ENCODE data around the gene MDN1. TPM values are rescaled to one million over a fixed set of nuclear protein-coding genes. Genes with fewer than 3 reads are reported as not detected.
"Not testable (repeated sequence)": the region's sequence is repeated elsewhere in the genome, so short reads cannot be mapped to it uniquely, and the experiment has no call there.

The MDN1 gene
- polyA plus RNA-seq, 4 donors: 40.4 to 45.5 (median 41.0) TPM

DNA sequence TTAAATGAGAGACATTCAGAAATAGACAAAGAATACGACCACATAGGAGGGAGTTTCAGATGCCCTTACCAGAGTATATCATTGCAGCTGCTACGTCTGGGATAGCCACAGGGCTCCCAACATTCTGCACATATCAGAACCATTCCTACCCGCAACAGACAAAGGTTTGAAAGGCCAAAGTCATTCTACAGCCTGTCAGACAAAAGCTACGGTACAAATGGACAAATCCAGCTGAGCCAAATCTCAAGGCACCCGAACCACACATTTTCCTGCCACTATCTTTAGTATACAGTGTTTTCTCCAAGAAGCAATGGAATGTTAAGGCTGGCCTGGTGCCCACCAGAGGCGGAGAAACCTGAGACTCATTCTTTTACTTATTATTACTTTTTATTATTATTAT is 150.6 kb downstream of the MDN1 start:
- DNase-seq (ENCODE audit: low read depth in 4 of 4, low spot score in 3 of 4): no peak

DNA sequence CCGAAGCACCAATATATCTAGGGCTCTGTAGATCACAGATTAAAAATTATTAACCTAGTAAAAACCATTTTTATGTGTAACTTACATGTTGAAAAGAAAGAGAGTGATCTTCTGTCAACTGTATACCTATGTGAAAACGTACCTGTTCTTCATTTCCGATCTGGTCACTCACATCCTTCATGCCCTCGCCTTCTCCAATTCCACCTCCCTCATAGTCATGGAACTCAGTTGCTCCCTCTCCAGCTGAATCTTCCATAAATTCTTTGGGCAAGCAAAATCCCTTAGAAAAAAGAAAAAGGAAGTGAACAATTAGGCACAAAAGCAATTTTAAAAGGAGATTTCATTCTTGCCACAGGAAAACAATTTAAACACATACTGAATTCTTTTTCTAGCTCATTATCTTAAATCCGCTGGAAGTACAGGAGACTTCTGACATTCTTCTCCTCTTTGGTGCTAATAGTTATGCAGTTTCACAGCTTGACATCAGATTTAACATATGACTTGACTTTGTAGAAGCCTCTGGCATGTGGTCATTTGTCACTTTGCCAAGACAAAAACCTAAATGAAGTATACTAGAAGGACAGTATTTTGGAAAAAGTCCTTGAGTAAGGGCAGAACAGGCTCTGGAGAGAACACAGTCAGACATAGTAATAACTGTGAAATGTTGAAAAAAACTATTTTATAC is 151.6 kb downstream of the MDN1 start:
- no peak for DNase-seq (ENCODE audit: low read depth in 4 of 4, low spot score in 3 of 4)

DNA sequence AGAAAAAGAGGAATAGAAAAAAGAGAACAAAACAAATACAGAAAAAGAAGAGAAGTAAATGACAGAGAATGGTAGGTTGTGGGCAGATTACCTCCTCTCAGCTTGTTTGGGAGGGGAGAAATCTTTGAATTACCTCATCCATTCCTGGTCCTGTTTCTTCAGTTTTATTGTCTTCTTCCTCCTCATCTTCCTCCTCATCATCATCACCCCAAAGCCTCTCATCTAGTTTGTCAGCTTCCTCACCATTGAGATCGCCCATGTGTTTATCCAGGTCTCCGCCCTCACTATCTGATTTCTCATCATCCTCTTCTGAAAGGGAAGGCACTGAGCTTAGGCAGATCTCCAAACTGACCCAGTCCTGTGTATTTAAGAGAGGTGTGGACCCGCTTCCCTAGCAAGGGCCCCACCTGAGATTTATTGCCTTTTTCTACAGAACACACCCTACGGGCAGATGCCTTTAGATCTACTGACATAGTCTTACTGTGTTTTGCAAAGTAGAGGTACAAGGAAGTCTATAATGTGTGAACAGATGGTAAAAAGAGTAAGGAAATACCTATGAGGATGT is 156.9 kb downstream of the MDN1 start:
- DNase-seq (ENCODE audit: low read depth in 4 of 4, low spot score in 3 of 4): no peak

DNA sequence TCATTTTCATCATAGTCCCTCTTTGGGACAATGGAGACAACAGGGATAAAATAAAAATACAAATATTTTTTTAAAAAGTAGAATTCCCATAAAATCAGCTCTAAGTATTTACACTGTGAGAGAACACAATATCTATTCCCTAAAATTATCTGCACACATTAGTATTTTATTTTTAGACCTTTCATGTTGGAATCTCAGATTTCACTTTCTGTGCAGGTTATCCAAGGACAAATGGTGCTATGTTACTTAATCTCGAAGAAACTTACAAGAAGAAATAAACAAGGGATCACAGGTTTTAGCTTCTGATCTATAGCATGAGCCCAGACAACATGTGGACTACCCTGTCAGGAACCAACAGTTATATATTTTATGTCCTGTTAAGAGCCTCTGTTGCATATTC is 158.0 kb downstream of the MDN1 start:
- DNase-seq (ENCODE audit: low read depth in 4 of 4, low spot score in 3 of 4): no peak

DNA sequence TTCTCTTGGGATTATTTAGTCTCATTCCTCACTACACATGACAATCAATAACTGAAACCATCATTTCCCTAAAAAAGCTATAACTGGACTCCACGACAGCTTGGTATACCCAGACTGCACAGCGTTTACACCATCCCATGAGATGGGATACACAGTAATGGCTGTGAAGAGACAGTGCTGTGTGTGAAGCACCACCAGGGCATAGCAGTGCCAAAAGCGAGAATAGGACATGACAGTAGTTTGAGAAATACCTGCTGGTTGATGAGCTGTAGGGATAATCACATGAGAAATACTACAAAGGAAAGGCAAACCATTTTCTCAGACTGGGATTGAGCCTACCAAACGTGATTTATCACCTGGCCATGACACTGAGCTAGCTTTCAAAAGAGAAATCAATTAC is 158.6 kb downstream of the MDN1 start:
- no peak for DNase-seq (ENCODE audit: low read depth in 4 of 4, low spot score in 3 of 4)

DNA sequence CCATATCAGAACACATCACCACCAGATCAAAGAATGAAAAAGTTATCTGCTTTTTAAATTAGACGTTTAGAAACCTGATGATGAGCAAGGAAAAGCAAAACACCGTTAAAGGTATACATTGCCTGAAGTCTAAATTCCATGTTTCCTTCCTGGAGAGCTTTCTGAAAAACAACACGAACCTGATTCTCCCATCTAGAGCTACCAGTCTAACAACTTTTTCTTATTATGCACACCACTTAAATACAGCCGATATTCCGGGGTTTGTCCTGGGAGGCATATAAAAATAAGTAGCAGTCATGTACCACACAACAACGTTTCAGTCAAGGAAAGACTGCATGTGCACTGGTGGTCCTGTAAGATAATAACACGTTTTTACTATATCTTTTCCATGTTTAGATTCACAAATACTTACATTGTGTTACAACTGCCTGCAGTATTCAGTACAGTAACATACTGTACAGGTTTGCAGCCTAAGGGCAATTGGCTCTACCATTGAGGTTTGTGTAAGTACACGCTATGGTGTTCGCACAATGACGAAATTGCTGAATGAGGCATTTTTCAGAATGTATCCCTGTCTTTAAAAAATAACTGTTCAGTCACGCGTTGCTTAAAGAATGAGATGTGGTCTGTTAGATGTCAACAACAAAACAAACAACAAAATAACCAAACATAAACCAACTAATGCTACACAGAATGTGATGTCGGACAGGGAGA is 162.0 kb downstream of the MDN1 start:
- no peak for DNase-seq (ENCODE audit: low read depth in 4 of 4, low spot score in 3 of 4)

DNA sequence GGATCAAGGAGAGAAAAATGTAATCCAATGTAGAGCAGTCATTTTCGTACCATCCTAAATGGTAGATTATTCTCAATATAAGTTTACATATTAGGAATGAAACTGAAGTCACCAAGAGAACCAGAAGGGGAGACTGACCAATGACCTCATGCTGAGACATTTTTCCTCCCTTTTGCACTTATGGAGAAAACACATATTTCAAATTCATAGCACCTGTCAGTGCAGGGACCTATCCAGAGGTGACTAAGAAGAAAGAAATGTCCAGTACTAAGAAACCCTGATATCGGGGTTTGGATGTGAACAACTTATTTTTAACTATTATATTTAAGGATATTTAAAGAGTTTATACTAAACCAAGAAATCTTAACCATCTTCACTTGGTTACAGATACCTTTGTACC is 164.5 kb downstream of the MDN1 start:
- no peak for DNase-seq (ENCODE audit: low read depth in 4 of 4, low spot score in 3 of 4)

DNA sequence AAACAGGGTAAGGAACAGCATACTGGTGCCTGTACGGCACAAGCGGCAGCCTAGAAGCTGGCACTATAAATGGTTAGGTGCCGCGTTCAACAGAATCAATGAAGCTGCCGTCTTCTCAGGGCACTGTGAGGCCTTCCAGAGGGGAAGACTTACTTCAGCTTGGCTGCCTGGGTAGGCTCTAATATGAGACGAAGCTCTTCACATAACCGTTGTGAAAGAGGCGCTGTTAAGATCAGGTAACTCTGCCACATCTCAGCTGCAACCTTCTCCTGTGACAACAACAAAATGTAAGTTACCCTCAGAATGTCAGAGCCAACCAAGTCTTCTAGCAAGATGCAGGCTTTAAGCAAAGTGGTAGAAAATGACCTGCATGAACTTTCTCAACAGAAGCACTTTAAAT is 169.0 kb downstream of the MDN1 start:
- DNase-seq (ENCODE audit: low read depth in 4 of 4, low spot score in 3 of 4): no peak

DNA sequence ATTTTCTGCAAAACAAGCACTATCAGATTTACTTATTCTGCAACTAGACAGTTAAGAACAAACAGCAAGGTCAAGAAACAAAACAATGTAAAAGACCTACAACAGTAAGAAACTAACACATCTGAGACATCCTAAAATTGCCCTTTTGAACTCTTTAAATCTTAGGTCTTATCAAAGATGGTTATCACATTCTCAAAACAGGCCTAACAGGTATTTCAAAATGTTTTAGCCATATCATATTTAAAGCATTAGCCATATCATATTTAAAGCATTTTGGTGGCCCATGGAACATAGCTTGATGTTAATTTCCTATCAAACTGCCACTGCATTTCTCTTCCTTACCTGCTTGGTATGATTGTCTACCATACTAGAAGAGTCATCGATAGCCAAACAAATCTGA is 169.9 kb downstream of the MDN1 start:
- DNase-seq (ENCODE audit: low read depth in 4 of 4, low spot score in 3 of 4): no peak

DNA sequence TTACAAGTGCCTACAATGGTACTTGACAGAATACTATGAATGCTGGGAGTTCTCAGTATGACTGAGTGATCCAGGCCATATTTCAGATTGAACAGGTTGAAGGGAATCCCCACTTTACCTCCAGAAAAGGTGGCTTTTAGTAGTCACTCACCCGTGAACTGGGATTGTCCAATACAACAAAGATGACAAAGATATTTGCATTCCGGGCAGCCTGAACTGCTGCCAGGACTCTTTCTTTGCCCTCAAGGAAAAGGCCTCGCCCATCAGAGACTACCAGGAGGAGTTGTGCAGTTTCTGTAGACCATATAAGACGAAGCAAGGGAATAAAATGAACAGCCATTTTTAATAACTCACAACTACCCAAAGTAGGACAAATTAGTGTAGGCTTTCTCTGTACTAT is 174.7 kb downstream of the MDN1 start:
- no peak for DNase-seq (ENCODE audit: low read depth in 4 of 4, low spot score in 3 of 4)

DNA sequence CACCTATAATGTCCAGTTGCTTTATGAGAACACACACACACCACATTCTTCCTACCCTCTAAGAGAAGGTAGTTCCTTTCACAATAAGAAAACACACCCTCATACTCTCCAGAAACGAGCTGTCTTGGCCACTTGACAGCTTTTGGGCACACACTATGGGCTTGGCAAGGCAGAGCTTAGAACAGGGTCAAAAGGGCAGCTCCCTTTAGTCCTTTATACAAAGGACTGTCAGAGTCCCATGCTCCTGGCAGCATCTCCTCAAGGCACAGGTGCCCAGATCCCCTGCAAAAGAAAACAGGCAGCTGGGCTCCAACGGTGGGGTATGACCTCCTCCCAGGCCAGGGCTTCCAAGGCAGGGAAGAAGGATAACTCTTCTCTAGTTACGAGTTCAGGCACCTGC is 176.2 kb downstream of the MDN1 start:
- no peak for DNase-seq (ENCODE audit: low read depth in 4 of 4, low spot score in 3 of 4)

DNA sequence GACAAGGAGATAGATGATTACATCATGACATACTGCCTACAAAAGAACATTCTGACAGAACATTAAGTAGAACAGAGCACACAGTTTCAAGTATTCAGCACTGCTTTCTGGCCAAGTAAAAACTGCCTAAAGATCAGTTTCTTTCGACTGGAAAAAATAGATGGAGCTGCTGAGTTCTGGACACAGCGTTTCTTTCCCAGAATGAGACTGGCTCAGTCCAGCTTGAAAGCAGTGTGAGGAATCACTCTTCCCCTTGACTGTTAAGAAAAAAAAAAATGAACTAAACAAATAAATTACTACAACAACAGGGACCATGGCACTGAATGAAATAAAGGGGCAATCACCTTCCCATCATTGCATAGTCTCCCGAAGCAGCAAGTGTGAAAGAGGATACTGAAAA is 176.6 kb downstream of the MDN1 start:
- DNase-seq (ENCODE audit: low read depth in 4 of 4, low spot score in 3 of 4): no peak

DNA sequence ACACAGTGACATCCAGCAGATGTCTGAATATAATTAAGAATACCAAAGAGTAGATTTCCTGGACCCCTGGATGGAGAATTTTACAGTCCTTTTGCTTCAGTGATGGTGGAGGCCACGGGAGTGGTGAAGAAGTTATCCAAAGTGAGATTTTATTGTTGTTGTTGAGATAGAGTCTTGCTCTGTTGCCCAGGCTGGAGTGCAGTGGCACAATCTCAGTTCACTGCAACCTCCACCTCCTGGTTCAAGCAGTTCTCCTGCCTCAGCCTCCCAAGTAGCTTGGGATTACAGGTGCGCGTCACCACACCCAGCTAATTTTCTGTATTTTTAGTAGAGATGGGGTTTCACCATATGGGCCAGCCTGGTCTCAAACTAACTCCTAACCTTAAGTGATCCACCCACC is 178.0 kb downstream of the MDN1 start:
- not testable (repeated sequence) for DNase-seq (ENCODE audit: low read depth in 4 of 4, low spot score in 3 of 4)

DNA sequence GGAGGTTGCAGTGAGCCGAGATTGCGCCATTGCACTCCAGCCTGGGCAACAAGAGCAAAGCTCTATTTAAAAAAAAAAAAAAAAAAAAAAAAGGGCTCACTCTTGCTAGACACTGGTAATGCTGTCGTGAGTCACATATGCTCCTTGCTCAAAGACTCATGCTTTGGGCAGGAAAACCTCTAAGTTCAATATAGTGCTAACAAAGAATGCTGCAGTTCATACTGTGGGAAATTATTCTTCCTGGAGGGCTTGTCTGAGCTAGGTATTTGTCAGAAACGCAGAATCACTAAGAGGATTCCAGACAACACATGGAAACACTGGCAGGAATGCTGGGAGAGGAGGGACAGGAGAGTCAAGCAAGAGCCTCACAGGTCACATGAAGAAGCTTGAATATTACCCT is 178.8 kb downstream of the MDN1 start:
- no peak for DNase-seq (ENCODE audit: low read depth in 4 of 4, low spot score in 3 of 4)

DNA sequence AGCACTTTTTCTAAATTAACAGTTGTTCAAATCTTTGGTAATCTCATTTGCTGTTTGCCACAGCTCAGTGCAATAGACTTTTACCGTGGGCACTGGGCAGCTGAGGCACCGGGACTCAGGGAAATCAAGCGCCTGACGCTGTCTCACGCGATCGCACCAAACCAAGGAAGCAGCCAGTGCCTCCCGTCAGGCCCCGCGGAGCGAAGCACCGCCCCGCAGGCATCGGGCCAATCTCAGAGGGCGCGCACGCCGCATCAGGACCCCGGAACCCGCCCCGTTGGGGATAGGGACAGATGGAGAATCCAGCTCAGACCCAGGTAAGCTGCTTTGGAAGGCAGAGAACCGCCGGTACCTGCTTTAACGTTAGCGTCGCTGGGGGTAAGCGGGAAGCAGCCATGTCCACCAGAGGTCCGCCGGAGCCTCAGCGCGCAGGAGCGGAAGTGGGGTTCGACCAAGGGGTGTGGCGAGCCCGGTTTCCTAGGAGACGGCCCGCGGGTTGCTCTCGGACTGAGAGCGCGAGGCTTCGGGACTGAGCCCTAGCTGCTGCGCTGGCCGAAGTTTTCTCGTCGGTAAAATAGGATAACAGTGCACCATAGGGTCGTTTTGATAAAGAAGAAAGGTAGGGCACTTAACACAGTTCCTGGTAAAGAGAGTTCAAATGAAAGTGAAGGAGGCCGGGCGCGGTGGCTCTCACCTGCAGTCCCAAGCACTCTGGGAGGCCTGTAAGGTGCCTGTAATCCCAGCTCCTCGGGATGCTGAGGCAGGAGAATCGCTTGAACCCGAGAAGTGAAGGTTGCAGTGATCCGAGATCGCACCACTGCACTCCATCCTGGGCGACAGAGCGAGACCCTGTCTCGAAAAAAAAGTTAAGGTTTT is 181.0 kb downstream of the MDN1 start, which contains the start of gene LYRM2:
Gene LYRM2, minus strand, starts transcription at position 428 of the 876 bp plus-strand sequence. Its CDS starts 31 bp downstream, at position 397.
- peak; percentile 82 to 94 (median 87) for DNase-seq (ENCODE audit: low read depth in 4 of 4, low spot score in 3 of 4)

DNA sequence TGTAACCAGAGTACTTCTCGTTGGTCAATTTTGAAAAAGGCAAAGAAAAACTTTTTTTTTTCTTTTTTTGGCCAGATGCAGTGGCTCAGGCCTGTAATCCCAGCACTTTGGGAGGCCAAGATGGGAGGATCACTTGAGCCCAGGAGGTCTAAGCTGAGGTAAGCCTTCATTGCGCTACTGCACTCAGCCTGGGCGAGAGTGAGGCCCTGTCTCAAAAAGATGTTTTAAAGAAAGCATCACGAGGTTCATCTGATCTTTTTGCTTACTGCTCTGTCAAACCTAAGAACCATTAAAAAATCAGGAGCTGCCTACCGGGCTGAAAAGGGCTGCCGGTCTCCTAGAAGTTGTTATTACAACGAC is 181.7 kb downstream of the MDN1 start:
- peak in 1 of 4 donors; percentile 4 for DNase-seq (ENCODE audit: low read depth in 4 of 4, low spot score in 3 of 4)

DNA sequence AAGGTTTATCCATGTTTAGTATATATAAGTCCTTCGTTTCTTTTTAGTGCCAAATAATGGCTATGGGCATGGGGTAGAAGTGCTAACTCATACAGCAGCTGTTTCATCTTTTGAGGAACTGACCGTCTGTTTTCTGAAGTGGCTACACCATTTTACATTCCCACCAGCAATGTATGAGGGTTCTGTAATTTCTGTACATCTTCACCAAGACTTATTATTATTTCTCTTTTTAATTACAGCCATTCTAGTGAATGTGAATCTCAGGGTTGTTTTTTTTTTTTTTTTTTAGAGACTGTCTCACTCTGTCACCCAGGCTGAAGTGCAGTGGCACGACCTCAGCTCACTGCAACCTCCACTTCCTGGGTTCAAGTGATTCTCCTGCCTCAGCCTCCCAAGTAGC is 183.2 kb downstream of the MDN1 start:
- DNase-seq (ENCODE audit: low read depth in 4 of 4, low spot score in 3 of 4): not testable (repeated sequence)

DNA sequence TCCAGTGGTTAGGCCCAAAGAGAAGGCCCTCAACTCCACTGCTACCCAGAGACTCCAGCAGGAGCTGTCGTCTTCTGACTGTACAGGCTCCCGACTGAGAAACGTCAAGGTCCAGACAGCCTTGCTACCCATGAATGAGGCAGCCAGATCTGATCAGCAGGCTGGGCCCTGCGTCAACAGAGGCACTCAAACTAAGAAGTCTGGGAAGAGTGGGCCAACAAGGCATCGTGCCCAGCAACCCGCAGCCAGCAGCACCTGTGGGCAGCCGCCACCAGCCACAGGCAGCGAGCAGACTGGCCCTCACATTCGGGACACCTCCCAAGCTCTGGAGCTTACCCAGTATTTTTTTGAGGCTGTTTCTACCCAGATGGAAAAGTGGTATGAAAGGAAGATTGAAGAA is 189.1 kb downstream of the MDN1 start:
- no peak for DNase-seq (ENCODE audit: low read depth in 4 of 4, low spot score in 3 of 4)

DNA sequence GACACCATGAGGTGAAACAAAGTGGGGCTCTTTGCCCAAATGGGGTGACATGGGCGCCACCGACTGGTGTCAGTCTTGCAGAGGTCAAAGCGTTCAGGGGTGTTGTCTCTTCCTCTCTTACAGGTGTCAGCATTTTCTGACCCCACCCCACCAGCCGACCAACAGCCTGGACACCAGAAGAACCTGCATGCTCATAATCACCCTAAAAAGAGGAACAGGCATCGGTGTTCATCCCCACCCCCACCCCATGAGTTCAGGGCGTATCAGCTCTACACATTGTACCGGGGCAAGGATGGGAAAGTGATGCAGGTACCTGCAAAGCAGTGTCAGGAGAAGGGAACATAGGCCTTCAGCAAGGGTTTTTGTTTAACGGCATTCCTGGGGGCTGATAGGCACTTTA is 195.8 kb downstream of the MDN1 start:
- no peak for DNase-seq (ENCODE audit: low read depth in 4 of 4, low spot score in 3 of 4)

DNA sequence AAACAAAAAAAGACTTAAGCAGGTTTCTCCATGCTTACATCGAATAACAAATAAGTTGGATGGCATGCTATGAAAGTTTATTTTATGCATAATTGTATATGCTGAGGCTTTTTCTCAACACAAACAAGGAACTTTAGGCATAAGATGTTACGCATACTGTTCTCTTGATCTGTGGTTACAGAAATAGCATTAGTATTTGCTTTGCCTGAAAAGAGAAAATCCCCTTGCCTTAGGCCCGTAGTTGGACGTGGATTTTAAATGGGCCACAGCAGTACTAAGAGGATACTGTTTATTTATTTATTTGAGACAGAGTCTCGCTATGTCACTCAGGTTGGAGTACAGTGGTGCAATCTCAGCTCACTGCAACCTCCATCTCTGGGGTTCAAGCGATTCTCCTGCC is 200.0 kb downstream of the MDN1 start:
- no peak for DNase-seq (ENCODE audit: low read depth in 4 of 4, low spot score in 3 of 4)

DNA sequence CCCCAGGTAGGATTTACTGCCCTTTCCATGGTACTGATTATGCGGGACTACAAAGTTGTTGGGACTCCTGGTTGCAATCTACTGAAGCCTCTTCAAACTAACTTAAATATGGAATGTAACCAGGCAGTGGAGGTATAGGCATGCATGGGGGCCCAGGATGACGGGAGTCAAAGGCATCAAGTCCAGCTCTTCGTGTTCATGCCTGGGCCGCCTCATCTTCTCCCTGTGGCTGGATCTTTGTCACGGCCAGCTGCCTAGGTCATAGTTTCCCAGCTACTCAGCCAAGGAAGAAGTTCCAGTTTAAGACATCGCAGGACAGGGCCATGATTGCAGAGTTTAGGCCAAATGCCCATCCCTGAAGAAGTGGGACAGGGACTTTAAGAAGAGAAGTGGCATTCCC is 201.6 kb downstream of the MDN1 start:
- DNase-seq (ENCODE audit: low read depth in 4 of 4, low spot score in 3 of 4): no peak
